ENCODE results near the gene C12orf60. TPM values are rescaled to one million over a fixed set of nuclear protein-coding genes. Genes with fewer than 3 reads are reported as not detected.
A peak's percentile ranks its signal among the peaks of the same experiment; 100 is the strongest.

C12orf60 gene
- polyA plus RNA-seq, 6 donors from 2014 or later: 1.1 to 1.9 (median 1.6) TPM; not detected in 1

DNA sequence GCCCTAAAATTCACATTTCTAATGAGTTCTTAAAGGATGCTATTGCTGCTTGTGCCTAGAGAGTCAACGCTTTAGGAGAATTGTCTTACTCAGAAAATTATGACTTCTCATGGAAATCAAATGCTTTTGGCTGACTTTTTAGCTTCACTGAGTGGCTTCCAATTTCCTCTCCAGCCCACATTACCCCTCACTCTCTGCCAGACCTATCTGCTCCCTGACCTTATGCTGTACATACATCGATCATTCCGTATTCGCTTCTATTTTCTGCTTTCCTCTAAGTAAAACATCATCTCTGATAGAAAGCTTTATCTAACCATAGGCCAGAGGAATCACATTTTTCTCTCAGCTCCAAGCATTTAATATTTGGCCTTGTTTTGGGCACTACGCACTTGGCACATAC is 23.0 kb downstream of the C12orf60 start:
- no peaks in the 10 kb centered on the region for H3K4me1 Mint-ChIP-seq
- H3K9me3 Mint-ChIP-seq: no peaks in the 10 kb centered on the region
- H3K36me3 Mint-ChIP-seq: peaks cover 1% of the 10 kb centered on the region in 2 donors
- peaks cover under 1 to 4% (median 4%) of the 10 kb centered on the region in 3 donors for H3K27me3 Mint-ChIP-seq
- ATAC-seq (ENCODE audit: low read depth in 2 of 2) (no peak), DNase-seq (no peak)
- no peak overlapping the region for H3K27ac Mint-ChIP-seq
- H3K4me3 Mint-ChIP-seq: no peak overlapping the region

DNA sequence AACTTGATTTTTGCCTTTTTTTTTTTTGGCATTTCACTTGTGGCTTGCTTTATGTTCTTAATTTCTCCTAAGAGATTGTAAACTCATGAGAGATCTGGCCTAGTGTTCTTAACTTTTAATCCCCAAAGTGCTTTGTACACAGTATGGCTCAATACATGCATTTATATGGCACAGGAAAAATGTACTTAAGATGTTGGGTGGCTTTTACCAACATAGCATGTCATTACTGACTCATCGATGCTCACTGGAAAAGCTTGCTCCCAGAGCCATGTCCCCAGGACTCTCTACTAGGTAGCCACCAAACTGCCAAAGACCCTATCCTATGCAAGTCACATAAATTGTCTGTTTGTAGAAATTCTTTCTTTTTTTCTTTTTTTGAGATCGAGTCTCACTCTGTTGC is 23.6 kb downstream of the C12orf60 start:
- no peak for DNase-seq
- Mint-ChIP-seq H3K27me3 (peaks cover 6 to 10% (median 9%) of the 10 kb centered on the region in 3 donors), H3K9me3 (peaks cover 0 to 3% (median 0%) of the 10 kb centered on the region in 7 donors), H3K27ac (no peak overlapping the region), H3K36me3 (peaks cover 0 to 7% of the 10 kb centered on the region in 2 donors), H3K4me1 (no peaks in the 10 kb centered on the region), H3K4me3 (no peak overlapping the region)
- ATAC-seq (ENCODE audit: low read depth in 2 of 2): no peak

- DNase-seq (no peak), ATAC-seq (ENCODE audit: low read depth in 2 of 2) (peak; percentile 79 to 88)
- peaks cover 10 to 17% (median 13%) of the 10 kb centered on the region in 3 donors for H3K27me3 Mint-ChIP-seq
- H3K9me3 Mint-ChIP-seq: peaks cover 0 to 4% (median 0%) of the 10 kb centered on the region in 7 donors
- peak overlapping the region in 2 of 6 donors; percentile 24 to 30 for H3K27ac Mint-ChIP-seq
- peaks cover 0 to 9% of the 10 kb centered on the region in 2 donors for H3K36me3 Mint-ChIP-seq
- no peak overlapping the region for H3K4me3 Mint-ChIP-seq
- H3K4me1 Mint-ChIP-seq: no peaks in the 10 kb centered on the region
Measured at GRCh38 chr12:14828892-14829291, 25.4 kb downstream of the C12orf60 start.

- no peak for DNase-seq
- no peak overlapping the region for H3K27ac Mint-ChIP-seq
- peaks cover 0 to 4% (median 0%) of the 10 kb centered on the region in 7 donors for H3K9me3 Mint-ChIP-seq
- ATAC-seq (ENCODE audit: low read depth in 2 of 2): no peak
- H3K4me3 Mint-ChIP-seq: no peak overlapping the region
- H3K4me1 Mint-ChIP-seq: no peaks in the 10 kb centered on the region
- peaks cover 0 to 9% of the 10 kb centered on the region in 2 donors for H3K36me3 Mint-ChIP-seq
- peaks cover 10 to 29% (median 15%) of the 10 kb centered on the region in 3 donors for H3K27me3 Mint-ChIP-seq
Measured at GRCh38 chr12:14833336-14833735, 29.9 kb downstream of the C12orf60 start.

DNA sequence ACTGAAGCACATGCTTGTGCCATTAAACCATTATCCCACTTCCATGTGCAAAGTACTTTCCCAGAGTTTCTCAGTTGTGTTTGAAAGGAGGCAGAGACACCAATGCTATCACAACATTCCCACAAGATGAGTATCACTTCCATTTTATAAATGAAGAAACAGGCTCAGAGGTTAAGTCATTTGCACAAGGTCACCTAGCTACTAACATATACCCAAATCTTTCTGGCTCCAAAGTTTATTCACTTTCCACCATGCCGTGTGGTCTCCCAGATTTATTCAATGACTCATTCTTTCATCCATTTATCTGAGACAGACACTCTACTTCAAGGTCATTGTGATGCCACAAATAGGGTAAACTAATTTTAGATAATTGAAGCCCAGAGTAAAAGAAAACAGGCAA is 30.5 kb downstream of the C12orf60 start:
- Mint-ChIP-seq H3K4me1 (no peaks in the 10 kb centered on the region), H3K9me3 (peaks cover 0 to 4% (median 0%) of the 10 kb centered on the region in 7 donors), H3K36me3 (peaks cover under 1 to 9% of the 10 kb centered on the region in 2 donors), H3K27ac (no peak overlapping the region), H3K27me3 (peaks cover 11 to 31% (median 15%) of the 10 kb centered on the region in 3 donors), H3K4me3 (no peak overlapping the region)
- ATAC-seq (ENCODE audit: low read depth in 2 of 2) (no peak), DNase-seq (no peak)

- no peak for DNase-seq
- Mint-ChIP-seq H3K4me1 (no peaks in the 10 kb centered on the region), H3K36me3 (peaks cover 4 to 9% of the 10 kb centered on the region in 2 donors), H3K9me3 (peaks cover 0 to 5% (median 0%) of the 10 kb centered on the region in 7 donors), H3K27ac (no peak overlapping the region), H3K4me3 (no peak overlapping the region), H3K27me3 (peaks cover 15 to 31% (median 16%) of the 10 kb centered on the region in 3 donors)
- ATAC-seq (ENCODE audit: low read depth in 2 of 2): no peak
Measured at GRCh38 chr12:14834509-14834908, 31.0 kb downstream of the C12orf60 start.

DNA sequence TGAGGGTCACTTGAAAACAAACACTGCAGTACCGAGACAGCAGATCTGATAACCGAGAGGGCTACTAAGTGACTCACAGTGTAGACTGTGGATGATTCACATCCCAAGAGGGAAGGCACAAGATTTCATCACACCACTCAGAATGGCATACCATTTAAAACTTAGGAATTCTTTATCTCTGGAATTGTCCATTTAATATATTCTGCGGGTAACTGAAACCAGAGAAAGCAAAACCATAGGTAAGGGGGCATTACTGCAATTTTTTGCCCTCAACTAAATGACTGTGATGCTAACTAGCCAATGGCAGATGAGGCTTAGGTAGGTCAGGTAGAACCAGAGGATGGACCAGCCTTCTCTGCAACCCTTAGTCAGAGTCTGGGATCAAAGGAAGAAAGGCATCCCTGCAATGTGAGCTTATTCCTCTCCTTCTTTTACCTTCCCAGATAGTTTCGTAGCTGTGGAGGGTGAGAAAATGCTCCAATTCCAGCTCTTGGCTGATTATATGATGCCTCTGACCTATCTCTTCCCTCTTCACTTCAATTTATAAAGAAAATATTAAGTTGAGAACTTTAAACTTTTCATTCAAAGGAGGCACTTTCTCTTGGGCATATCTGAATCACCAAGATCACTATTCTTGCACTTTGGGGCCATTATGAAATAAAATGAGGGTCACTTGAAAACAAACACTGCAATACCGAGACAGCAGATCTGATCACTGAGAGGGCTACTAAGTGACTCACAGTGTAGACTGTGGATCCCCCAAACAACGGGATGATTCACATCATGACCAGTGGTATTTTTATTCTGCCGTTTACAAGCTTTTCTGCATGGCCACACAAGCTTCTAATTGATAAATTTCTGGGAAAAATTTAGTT is 33.1 kb downstream of the C12orf60 start:
- no peak for DNase-seq

GRCh38 chr12:14839262-14839661 is 35.8 kb downstream of the C12orf60 start:
- no peak overlapping the region for H3K27ac Mint-ChIP-seq
- ATAC-seq (ENCODE audit: low read depth in 2 of 2): no peak
- H3K9me3 Mint-ChIP-seq: peaks cover 0 to 5% (median 0%) of the 10 kb centered on the region in 7 donors
- peaks cover 0 to 15% (median 8%) of the 10 kb centered on the region in 3 donors for H3K27me3 Mint-ChIP-seq
- H3K36me3 Mint-ChIP-seq: peaks cover 0 to 4% of the 10 kb centered on the region in 2 donors
- H3K4me3 Mint-ChIP-seq: no peak overlapping the region
- no peak for DNase-seq
- peaks cover 0 to 7% (median 2%) of the 10 kb centered on the region in 3 donors for H3K4me1 Mint-ChIP-seq

More for the DNA sequence above, 33.1 kb downstream of the C12orf60 start:
- ATAC-seq (ENCODE audit: low read depth in 2 of 2): no peak
- peaks cover 4 to 6% of the 10 kb centered on the region in 2 donors for H3K36me3 Mint-ChIP-seq
- peaks cover 0 to 5% (median 0%) of the 10 kb centered on the region in 7 donors for H3K9me3 Mint-ChIP-seq
- peaks cover 10 to 26% (median 17%) of the 10 kb centered on the region in 3 donors for H3K27me3 Mint-ChIP-seq
- H3K4me1 Mint-ChIP-seq: peaks cover 0 to 5% (median 2%) of the 10 kb centered on the region in 3 donors
- no peak overlapping the region for H3K4me3 Mint-ChIP-seq
- no peak overlapping the region for H3K27ac Mint-ChIP-seq

DNA sequence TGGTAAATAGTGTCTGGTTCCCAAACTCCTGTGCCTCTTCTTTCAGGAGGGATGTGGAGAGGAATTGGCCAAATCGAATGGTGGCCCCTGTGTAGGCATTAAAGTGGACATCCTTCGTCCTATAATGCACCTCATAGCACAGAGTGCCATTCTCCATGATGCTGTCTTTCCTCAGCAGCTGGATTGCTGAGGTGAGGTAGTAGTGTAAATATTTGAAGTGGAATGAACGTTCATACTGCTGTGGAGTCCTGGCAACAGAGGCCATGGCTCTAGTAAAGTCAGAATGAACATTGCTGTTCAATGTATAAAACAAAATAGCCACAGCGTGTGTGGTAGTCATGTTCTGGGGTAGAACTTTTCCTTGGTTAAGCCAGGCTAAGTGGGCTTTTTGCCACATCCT is 37.1 kb downstream of the C12orf60 start:
- H3K27ac Mint-ChIP-seq: peak overlapping the region in 1 of 6 donors; percentile 12
- peaks cover 4 to 13% (median 5%) of the 10 kb centered on the region in 3 donors for H3K4me1 Mint-ChIP-seq
- peaks cover 0 to 4% of the 10 kb centered on the region in 2 donors for H3K36me3 Mint-ChIP-seq
- H3K4me3 Mint-ChIP-seq: no peak overlapping the region
- H3K9me3 Mint-ChIP-seq: peaks cover 0 to 5% (median 0%) of the 10 kb centered on the region in 7 donors
- DNase-seq (no peak), ATAC-seq (ENCODE audit: low read depth in 2 of 2) (no peak)
- peaks cover 0 to 8% (median 6%) of the 10 kb centered on the region in 3 donors for H3K27me3 Mint-ChIP-seq

DNA sequence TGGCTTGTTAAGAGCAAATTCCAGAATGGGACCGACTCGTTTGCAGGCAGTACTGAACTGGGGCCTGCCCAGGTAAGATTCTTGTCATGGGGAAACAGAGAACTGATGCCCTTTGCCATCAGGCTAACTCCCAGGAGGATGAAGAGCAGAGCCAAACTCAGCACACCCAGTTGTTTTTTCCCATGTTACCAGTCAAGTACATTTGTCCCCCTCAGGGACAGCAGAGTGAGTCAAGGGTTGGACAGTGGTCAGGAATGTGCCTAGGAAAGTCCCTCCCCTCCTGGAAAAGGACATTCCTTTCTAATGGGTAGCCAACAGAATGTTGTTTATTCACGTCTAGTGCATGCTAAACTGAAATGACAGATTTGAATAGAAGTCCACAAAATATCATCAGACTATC is 38.3 kb downstream of the C12orf60 start:
- no peak overlapping the region for H3K4me3 Mint-ChIP-seq
- H3K27ac Mint-ChIP-seq: peak overlapping the region in 1 of 6 donors; percentile 20
- no peak for ATAC-seq (ENCODE audit: low read depth in 2 of 2)
- peaks cover 0 to 5% (median 0%) of the 10 kb centered on the region in 7 donors for H3K9me3 Mint-ChIP-seq
- peaks cover 0 to 8% (median 6%) of the 10 kb centered on the region in 3 donors for H3K27me3 Mint-ChIP-seq
- DNase-seq: no peak
- H3K36me3 Mint-ChIP-seq: peaks cover 0 to 4% of the 10 kb centered on the region in 2 donors
- peaks cover 4 to 13% (median 5%) of the 10 kb centered on the region in 3 donors for H3K4me1 Mint-ChIP-seq

GRCh38 chr12:14842315-14842714 is 38.8 kb downstream of the C12orf60 start:
- DNase-seq (no peak), ATAC-seq (ENCODE audit: low read depth in 2 of 2) (no peak)
- Mint-ChIP-seq H3K27ac (no peak overlapping the region), H3K9me3 (peaks cover 0 to 5% (median 0%) of the 10 kb centered on the region in 7 donors), H3K27me3 (peaks cover 0 to 8% (median 6%) of the 10 kb centered on the region in 3 donors), H3K4me1 (peaks cover 4 to 13% (median 5%) of the 10 kb centered on the region in 3 donors), H3K4me3 (no peak overlapping the region), H3K36me3 (peaks cover 0 to 4% of the 10 kb centered on the region in 2 donors)

DNA sequence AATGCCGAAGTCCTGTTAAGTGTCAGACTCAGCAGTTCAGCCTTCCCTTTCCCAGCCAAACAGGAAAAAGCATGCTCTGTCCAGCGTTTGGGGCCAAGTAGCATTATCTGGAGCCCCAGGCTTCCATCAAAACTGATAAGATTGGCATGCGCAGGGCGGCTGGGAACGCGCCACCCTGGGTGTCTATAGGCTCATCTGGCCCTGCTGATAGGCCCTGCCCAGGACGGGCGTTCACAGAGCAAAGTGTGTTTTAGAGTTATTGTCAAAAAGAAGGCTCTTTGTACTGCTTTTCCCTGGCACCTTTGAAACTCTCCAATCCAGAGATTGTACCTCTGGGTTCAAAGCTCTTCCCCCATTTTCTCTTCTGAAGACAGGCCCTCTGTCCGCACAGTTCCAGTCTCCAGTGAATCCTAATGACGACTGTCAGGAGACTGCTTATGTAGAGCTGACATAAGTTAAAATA is 40.0 kb downstream of the C12orf60 start, which contains the start of gene ART4:
Gene ART4 (minus strand): TSS at position 102 of the 463 bp plus-strand sequence. CDS start 413 bp downstream, outside the sequence.
- ATAC-seq (ENCODE audit: low read depth in 2 of 2) (no peak), DNase-seq (no peak)
- Mint-ChIP-seq H3K36me3 (peaks cover 0 to 4% of the 10 kb centered on the region in 2 donors), H3K4me1 (peaks cover 4 to 13% (median 5%) of the 10 kb centered on the region in 3 donors), H3K9me3 (peaks cover 0 to 5% (median 0%) of the 10 kb centered on the region in 7 donors), H3K4me3 (no peak within 1 kb of the TSS), H3K27me3 (peaks cover 0 to 8% (median 1%) of the 10 kb centered on the region in 3 donors), H3K27ac (peak within 1 kb of the TSS in 1 of 6 donors; percentile 30)

DNA sequence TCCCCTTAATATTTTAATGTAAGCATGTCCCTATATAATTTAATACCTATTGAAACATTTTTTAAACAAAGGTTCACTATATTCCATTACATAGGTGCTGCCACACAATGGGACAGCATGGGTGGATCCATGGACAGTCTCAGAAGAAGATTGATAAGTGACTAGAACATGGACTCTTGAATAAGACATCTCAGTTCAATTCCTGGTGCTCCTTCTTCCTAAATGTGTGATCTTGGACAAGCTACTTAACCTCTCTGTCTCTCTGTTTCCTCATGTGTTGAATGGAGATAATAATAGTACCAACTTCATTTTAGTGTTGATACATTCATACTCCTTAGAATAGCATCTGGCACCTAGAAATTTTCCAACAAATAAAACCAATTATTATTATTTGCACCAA is 40.9 kb downstream of the C12orf60 start:
- Mint-ChIP-seq H3K27me3 (peaks cover 0 to 3% (median 0%) of the 10 kb centered on the region in 3 donors), H3K4me3 (no peak overlapping the region), H3K27ac (no peak overlapping the region), H3K36me3 (no peaks in the 10 kb centered on the region), H3K9me3 (peaks cover 0 to 1% (median 0%) of the 10 kb centered on the region in 7 donors), H3K4me1 (peaks cover 4 to 13% (median 5%) of the 10 kb centered on the region in 3 donors)
- DNase-seq (no peak), ATAC-seq (ENCODE audit: low read depth in 2 of 2) (no peak)
